ENCODE results near the gene LAMB1. TPM values are rescaled to one million over a fixed set of nuclear protein-coding genes. Genes with fewer than 3 reads are reported as not detected.
"Not testable (repeated sequence)": the region's sequence is repeated elsewhere in the genome, so short reads cannot be mapped to it uniquely, and the experiment has no call there.

The LAMB1 gene
- polyA plus RNA-seq, 1 experiment = 266 TPM

DNA sequence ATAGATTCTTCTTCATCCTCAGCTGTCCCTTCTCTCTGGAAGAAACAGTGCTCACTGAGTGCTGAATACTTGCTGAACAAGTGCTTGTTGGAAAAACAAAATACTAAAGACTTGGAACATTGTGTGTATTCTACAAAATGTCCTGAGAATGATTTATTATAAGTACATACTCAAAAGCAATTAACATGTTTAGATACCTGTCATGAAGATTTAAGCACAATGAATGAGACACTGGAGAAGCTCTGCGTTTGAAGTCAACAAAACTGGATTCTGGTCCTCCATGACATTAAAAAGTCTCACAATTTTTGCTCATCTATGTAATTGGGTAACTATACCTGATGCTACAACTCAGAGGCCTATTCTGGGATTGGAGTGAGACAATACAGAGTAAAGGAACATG, 34.8 kb upstream of the LAMB1 start:
- ChIA-PET CTCF (no interaction called here), POLR2A (no interaction called here)
- H3K27ac ChIP-seq (ENCODE audit: low read depth, low read length) = no peak overlapping the region
- no peak for TF ChIP-seq CTCF (IDR thresholded peaks at IDR 0.05; ENCODE audit: low read depth, low read length)
- no peak overlapping the region for H3K4me3 ChIP-seq (ENCODE audit: low read depth, low read length)
- H3K27me3 ChIP-seq (ENCODE audit: control insufficient read depth, insufficient read depth, low read length) = no peaks in the 10 kb centered on the region
- DNase-seq (ENCODE audit: low read depth, low spot score) = no peak
- no peaks in the 10 kb centered on the region for H3K9me3 ChIP-seq (ENCODE audit: control insufficient read depth, insufficient read depth, low read length)

DNA sequence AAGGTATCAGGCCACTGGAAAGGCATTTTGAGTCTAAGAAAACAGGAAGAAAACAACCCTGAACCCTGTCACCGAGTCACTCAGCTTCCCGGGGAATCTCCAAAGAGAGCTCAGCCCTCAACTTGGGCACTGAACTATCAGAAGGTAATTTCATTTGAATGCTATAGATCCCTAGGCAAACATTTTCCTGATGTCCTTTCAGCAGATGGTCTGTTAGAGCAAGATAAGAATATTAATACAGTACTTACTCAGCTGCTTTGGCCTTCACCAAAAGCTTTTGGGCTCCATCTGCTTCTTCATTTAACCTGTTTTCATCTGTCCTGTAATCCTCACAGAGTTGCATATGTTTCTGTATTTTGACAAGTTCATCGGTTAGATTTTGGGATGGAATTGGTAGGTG, 34.2 kb upstream of the LAMB1 start:
- Histone ChIP-seq H3K4me3 (ENCODE audit: low read depth, low read length) (no peak overlapping the region), H3K27ac (ENCODE audit: low read depth, low read length) (no peak overlapping the region), H3K27me3 (ENCODE audit: control insufficient read depth, insufficient read depth, low read length) (no peaks in the 10 kb centered on the region), H3K9me3 (ENCODE audit: control insufficient read depth, insufficient read depth, low read length) (no peaks in the 10 kb centered on the region)
- CTCF ChIA-PET = no interaction called here
- no peak for DNase-seq (ENCODE audit: low read depth, low spot score)
- POLR2A ChIA-PET = no interaction called here
- TF ChIP-seq CTCF (IDR thresholded peaks at IDR 0.05; ENCODE audit: low read depth, low read length) = no peak

- ChIA-PET POLR2A (interaction anchor here (0.6 kb wide), 1 partner anchor 53 kb away, joined by 5 read pairs; no protein-coding TSS in a partner anchor), CTCF (interaction anchor here (1.0 kb wide), 1 partner anchor 112 kb away, joined by 4 read pairs; no protein-coding TSS in a partner anchor)
- Histone ChIP-seq H3K9me3 (ENCODE audit: control insufficient read depth, insufficient read depth, low read length) (no peaks in the 10 kb centered on the region), H3K27me3 (ENCODE audit: control insufficient read depth, insufficient read depth, low read length) (no peaks in the 10 kb centered on the region), H3K4me3 (ENCODE audit: low read depth, low read length) (no peak overlapping the region), H3K27ac (ENCODE audit: low read depth, low read length) (no peak overlapping the region)
- no peak for DNase-seq (ENCODE audit: low read depth, low spot score)
- no peak for TF ChIP-seq CTCF (IDR thresholded peaks at IDR 0.05; ENCODE audit: low read depth, low read length)
Measured at GRCh38 chr7:108034586-108034985, 31.6 kb upstream of the LAMB1 start.

DNA sequence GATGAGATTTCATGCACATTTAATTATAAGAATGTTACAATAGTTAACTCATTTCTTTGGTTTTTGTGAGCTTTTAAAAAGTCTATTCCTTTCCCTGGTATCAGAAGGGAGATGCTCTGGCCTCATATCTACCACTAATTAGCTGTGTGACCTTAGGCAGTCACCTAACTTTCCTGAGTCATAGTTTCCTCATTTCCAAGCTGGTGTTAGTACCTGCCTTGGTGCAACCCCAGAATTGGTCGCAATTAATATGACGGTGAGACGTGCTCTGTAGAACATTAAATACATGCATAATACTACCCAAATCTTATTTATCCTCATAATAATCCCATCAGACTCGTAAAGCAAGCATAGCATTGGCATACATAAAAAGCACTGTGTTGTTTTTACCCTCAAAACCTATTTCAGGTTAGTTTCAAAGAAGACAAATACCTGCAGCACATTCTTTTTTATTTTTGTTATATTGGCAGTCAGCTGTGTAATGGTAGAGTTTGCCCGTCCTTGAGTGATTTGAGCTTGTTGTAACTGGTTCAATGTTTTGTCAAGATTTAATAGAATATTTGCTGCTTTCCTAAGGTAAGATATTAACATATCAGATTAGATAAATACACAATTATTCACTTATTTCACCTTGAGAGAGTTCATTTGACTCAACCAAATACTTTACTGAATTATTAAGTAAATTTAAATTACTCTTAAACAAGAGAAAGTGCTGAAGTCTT, 31.0 kb upstream of the LAMB1 start:
- Histone ChIP-seq H3K27ac (ENCODE audit: low read depth, low read length) (no peak overlapping the region), H3K4me3 (ENCODE audit: low read depth, low read length) (no peak overlapping the region), H3K27me3 (ENCODE audit: control insufficient read depth, insufficient read depth, low read length) (no peaks in the 10 kb centered on the region), H3K9me3 (ENCODE audit: control insufficient read depth, insufficient read depth, low read length) (no peaks in the 10 kb centered on the region)
- CTCF ChIA-PET = interaction anchor here (0.6 to 1.0 kb wide), 2 partner anchors 112 kb away, joined by 4 read pairs; no protein-coding TSS in a partner anchor
- no peak for DNase-seq (ENCODE audit: low read depth, low spot score)
- POLR2A ChIA-PET = no interaction called here
- no peak for TF ChIP-seq CTCF (IDR thresholded peaks at IDR 0.05; ENCODE audit: low read depth, low read length)

GRCh38 chr7:108033309-108033708, 30.3 kb upstream of the LAMB1 start:
- DNase-seq (ENCODE audit: low read depth, low spot score); H3K27me3 ChIP-seq (ENCODE audit: control insufficient read depth, insufficient read depth, low read length); CTCF ChIA-PET; H3K9me3 ChIP-seq (ENCODE audit: control insufficient read depth, insufficient read depth, low read length); POLR2A ChIA-PET; H3K27ac ChIP-seq (ENCODE audit: low read depth, low read length); H3K4me3 ChIP-seq (ENCODE audit: low read depth, low read length): not testable (repeated sequence)

Data from AG04450 (cell line).